Measurements from ENCODE around the gene TMEM43. TPM values are rescaled to one million over a fixed set of nuclear protein-coding genes. Genes with fewer than 3 reads are reported as not detected.
A peak's percentile ranks its signal among the peaks of the same experiment; 100 is the strongest.

Gene TMEM43
- total RNA-seq, 1 donor from 2014 or later: 56.3 TPM

- H3K4me3 ChIP-seq (ENCODE audit: low read depth, low read length): no peak overlapping the region
- DNase-seq (ENCODE audit: low read depth): no peak
- no peak for TF ChIP-seq CTCF (conservative IDR thresholded peaks at IDR 0.05; ENCODE audit: low read depth, low read length)
Observed at GRCh38 chr3:14142567-14143270, 17.9 kb downstream of the TMEM43 start.

- peak; percentile 94 for DNase-seq (ENCODE audit: low read depth)
- H3K4me3 ChIP-seq (ENCODE audit: low read depth, low read length): no peak overlapping the region
- TF ChIP-seq CTCF (conservative IDR thresholded peaks at IDR 0.05; ENCODE audit: low read depth, low read length): no peak
Observed at GRCh38 chr3:14143271-14144225, 18.7 kb downstream of the TMEM43 start.

GRCh38 chr3:14144423-14145075 lies 19.7 kb downstream of the TMEM43 start:
- H3K4me3 ChIP-seq (ENCODE audit: low read depth, low read length): peak overlapping the region; percentile 5
- peak; percentile 95 for DNase-seq (ENCODE audit: low read depth)
- no peak for TF ChIP-seq CTCF (conservative IDR thresholded peaks at IDR 0.05; ENCODE audit: low read depth, low read length)

GRCh38 chr3:14145236-14145635 lies 20.4 kb downstream of the TMEM43 start:
- no peak for DNase-seq (ENCODE audit: low read depth)

GRCh38 chr3:14145670-14146380 lies 21.0 kb downstream of the TMEM43 start:
- no peak for TF ChIP-seq CTCF (conservative IDR thresholded peaks at IDR 0.05; ENCODE audit: low read depth, low read length)
- no peak overlapping the region for H3K4me3 ChIP-seq (ENCODE audit: low read depth, low read length)
- no peak for DNase-seq (ENCODE audit: low read depth)

More at GRCh38 chr3:14145236-14145635, 20.4 kb downstream of the TMEM43 start:
- H3K4me3 ChIP-seq (ENCODE audit: low read depth, low read length): no peak overlapping the region
- TF ChIP-seq CTCF (conservative IDR thresholded peaks at IDR 0.05; ENCODE audit: low read depth, low read length): no peak

GRCh38 chr3:14146381-14147065 lies 21.7 kb downstream of the TMEM43 start:
- TF ChIP-seq CTCF (conservative IDR thresholded peaks at IDR 0.05; ENCODE audit: low read depth, low read length): no peak
- H3K4me3 ChIP-seq (ENCODE audit: low read depth, low read length): no peak overlapping the region
- DNase-seq (ENCODE audit: low read depth): no peak

All from epithelial cell of proximal tubule (primary cell).